Subcutaneous abdominal adipose tissue (tissue), 5 donors: ENCODE data around the gene ZNF740.

Experiments
- H3K27ac ChIP-seq: one replicate; pipeline ENCODE4 v1.7.0; 2013; ENCODE audit warnings: low read depth, mild to moderate bottlenecking, inconsistent platforms, low read length, moderate library complexity
- H3K27me3 ChIP-seq, 5 donors: one replicate each; pipeline ENCODE4 v1.7.0; 2013; ENCODE audit warnings: low read length in 5 of 5, inconsistent platforms in 1 of 5; ENCODE audit not compliant: control insufficient read depth in 5 of 5, insufficient read depth in 4 of 5
- H3K36me3 ChIP-seq, 5 donors: one replicate each; pipeline ENCODE4 v1.7.0; 2013; ENCODE audit warnings: low read length in 5 of 5; ENCODE audit not compliant: control insufficient read depth in 5 of 5, insufficient read depth in 5 of 5
- H3K4me1 ChIP-seq, 5 donors: one replicate each; pipeline ENCODE4 v1.7.0; 2013; ENCODE audit warnings: low read length in 5 of 5, mild to moderate bottlenecking in 3 of 5, moderate library complexity in 1 of 5; ENCODE audit not compliant: control insufficient read depth in 5 of 5, insufficient read depth in 5 of 5
- H3K4me3 ChIP-seq, 5 donors: one replicate each; pipeline ENCODE4 v1.7.0; 2013; ENCODE audit warnings: low read length in 5 of 5, low read depth in 1 of 5
- H3K9ac ChIP-seq, 5 donors: one replicate each; pipeline ENCODE4 v1.7.0; 2013; ENCODE audit warnings: low read length in 5 of 5, mild to moderate bottlenecking in 4 of 5, moderate library complexity in 3 of 5
- H3K9me3 ChIP-seq, 5 donors: one replicate each; pipeline ENCODE4 v1.7.0; 2013; ENCODE audit warnings: low read length in 5 of 5; ENCODE audit not compliant: control insufficient read depth in 5 of 5
- donor health status: healthy.
- donor health status: healthy.
- donor health status: healthy.
- donor health status: healthy.
- donor health status: healthy.

Gene ZNF740

GRCh38 chr12:53231921-53232645 is 51.6 kb downstream of the ZNF740 start, which contains the start of gene RARG:
RARG (minus strand) TSS chr12:53232209; CDS start chr12:53227545, 4,664 bp downstream.
- H3K9ac ChIP-seq = peak within 1 kb of the TSS in 4 of 5 donors; percentile 3 to 64 (median 58)
- H3K27ac ChIP-seq = peak within 1 kb of the TSS; percentile 23

GRCh38 chr12:53232646-53233461 is 52.3 kb downstream of the ZNF740 start:
- Histone ChIP-seq H3K27me3 (peaks cover 0 to 22% (median 4%) of the 10 kb centered on the region in 5 donors), H3K9me3 (no peaks in the 10 kb centered on the region), H3K36me3 (peaks cover 0 to 2% (median 0%) of the 10 kb centered on the region in 5 donors), H3K4me3 (peak overlapping the region; percentile 35 to 66 (median 58)), H3K4me1 (peaks cover 2 to 32% (median 28%) of the 10 kb centered on the region in 5 donors), H3K27ac (no peak overlapping the region), H3K9ac (peak overlapping the region in 2 of 5 donors; percentile 3 to 57)

More at GRCh38 chr12:53231921-53232645, 51.6 kb downstream of the ZNF740 start, which contains the start of gene RARG:
- Histone ChIP-seq H3K36me3 (peaks cover 0 to 2% (median 0%) of the 10 kb centered on the region in 5 donors), H3K4me3 (peak within 1 kb of the TSS; percentile 55 to 66 (median 58)), H3K9me3 (no peaks in the 10 kb centered on the region), H3K27me3 (peaks cover 0 to 22% (median 4%) of the 10 kb centered on the region in 5 donors), H3K4me1 (peaks cover 2 to 32% (median 28%) of the 10 kb centered on the region in 5 donors)

- Histone ChIP-seq H3K4me3 (peak overlapping the region in 3 of 5 donors; percentile 2 to 66 (median 58)), H3K4me1 (peaks cover 2 to 32% (median 28%) of the 10 kb centered on the region in 5 donors), H3K27me3 (peaks cover 0 to 22% (median 4%) of the 10 kb centered on the region in 5 donors), H3K9ac (peak overlapping the region in 1 of 5 donors; percentile 19), H3K27ac (peak overlapping the region; percentile 24), H3K9me3 (no peaks in the 10 kb centered on the region), H3K36me3 (no peaks in the 10 kb centered on the region)
Observed at GRCh38 chr12:53233671-53234121, 53.2 kb downstream of the ZNF740 start.

- no peaks in the 10 kb centered on the region for H3K36me3 ChIP-seq
- no peaks in the 10 kb centered on the region for H3K9me3 ChIP-seq
- peaks cover 0 to 22% (median 4%) of the 10 kb centered on the region in 5 donors for H3K27me3 ChIP-seq
- peak overlapping the region in 1 of 5 donors; percentile 2 for H3K4me3 ChIP-seq
- peak overlapping the region in 1 of 5 donors; percentile 19 for H3K9ac ChIP-seq
- peak overlapping the region; percentile 24 for H3K27ac ChIP-seq
- H3K4me1 ChIP-seq = peaks cover 2 to 32% (median 28%) of the 10 kb centered on the region in 5 donors
Observed at GRCh38 chr12:53234271-53234914, 53.9 kb downstream of the ZNF740 start.

- peaks cover 0 to 22% (median 4%) of the 10 kb centered on the region in 5 donors for H3K27me3 ChIP-seq
- peaks cover 2 to 32% (median 28%) of the 10 kb centered on the region in 5 donors for H3K4me1 ChIP-seq
- no peaks in the 10 kb centered on the region for H3K9me3 ChIP-seq
- no peak overlapping the region for H3K9ac ChIP-seq
- no peaks in the 10 kb centered on the region for H3K36me3 ChIP-seq
- no peak overlapping the region for H3K4me3 ChIP-seq
- no peak overlapping the region for H3K27ac ChIP-seq
Observed at GRCh38 chr12:53235164-53235563, 54.6 kb downstream of the ZNF740 start.

- H3K27me3 ChIP-seq = peaks cover 0 to 22% (median 4%) of the 10 kb centered on the region in 5 donors
- no peaks in the 10 kb centered on the region for H3K9me3 ChIP-seq
- H3K4me3 ChIP-seq = no peak overlapping the region
- H3K36me3 ChIP-seq = no peaks in the 10 kb centered on the region
- no peak overlapping the region for H3K27ac ChIP-seq
- no peak overlapping the region for H3K9ac ChIP-seq
- peaks cover 2 to 31% (median 27%) of the 10 kb centered on the region in 5 donors for H3K4me1 ChIP-seq
Observed at GRCh38 chr12:53235742-53236442, 55.4 kb downstream of the ZNF740 start.

GRCh38 chr12:53236443-53237111 is 56.1 kb downstream of the ZNF740 start:
- H3K4me1 ChIP-seq = peaks cover 2 to 24% (median 22%) of the 10 kb centered on the region in 5 donors
- no peak overlapping the region for H3K27ac ChIP-seq
- no peak overlapping the region for H3K9ac ChIP-seq
- H3K27me3 ChIP-seq = peaks cover 0 to 22% (median 4%) of the 10 kb centered on the region in 5 donors
- H3K36me3 ChIP-seq = no peaks in the 10 kb centered on the region
- no peaks in the 10 kb centered on the region for H3K9me3 ChIP-seq
- H3K4me3 ChIP-seq = no peak overlapping the region

GRCh38 chr12:53239643-53240258 is 59.2 kb downstream of the ZNF740 start:
- H3K9ac ChIP-seq = no peak overlapping the region
- H3K4me3 ChIP-seq = no peak overlapping the region
- no peak overlapping the region for H3K27ac ChIP-seq
- H3K36me3 ChIP-seq = no peaks in the 10 kb centered on the region
- H3K9me3 ChIP-seq = no peaks in the 10 kb centered on the region
- peaks cover 0 to 8% (median 0%) of the 10 kb centered on the region in 5 donors for H3K4me1 ChIP-seq
- peaks cover 0 to 10% (median 7%) of the 10 kb centered on the region in 5 donors for H3K27me3 ChIP-seq
